PC-3 (cell line): ENCODE measurements around the gene MMP12.

Experiments
- EZH2 ChIP-seq: fragments of 300-600 bp; sonication (generic); IDR thresholded peaks from one replicate; pipeline ENCODE4 v1.6.1; 2017; ENCODE audit warnings: antibody characterized with exemption, mild to moderate bottlenecking, low read length; ENCODE audit not compliant: unreplicated experiment
- TF ChIP-seq, protein P1 (sequence below): fragments of 300-600 bp; sonication (generic); conservative IDR thresholded peaks from 2 replicates; pipeline ENCODE4 v1.5.1; 2017; ENCODE audit warnings: antibody characterized with exemption, low read depth, mild to moderate bottlenecking, low read length

DNA sequence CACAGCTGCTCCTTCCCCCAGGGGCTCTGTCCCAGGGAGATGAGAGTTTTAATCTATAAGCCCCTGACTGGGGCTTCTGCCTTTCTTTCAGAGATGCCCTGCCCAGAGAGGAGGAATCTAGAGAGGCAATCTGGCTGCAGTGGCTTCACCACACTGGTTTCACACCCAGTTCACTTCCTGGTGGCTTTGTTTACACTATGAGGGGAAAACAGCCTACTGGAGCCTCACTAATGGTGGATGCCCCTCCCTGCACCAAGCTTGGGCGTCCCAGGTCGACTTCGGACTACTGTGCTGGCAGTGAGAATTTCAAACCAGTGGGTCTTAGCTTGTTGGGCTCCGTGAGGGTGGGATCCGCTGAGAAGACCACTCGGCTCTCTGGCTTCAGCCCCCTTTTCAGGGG, 55.3 kb downstream of the MMP12 start:
- TF ChIP-seq, protein P1, sequence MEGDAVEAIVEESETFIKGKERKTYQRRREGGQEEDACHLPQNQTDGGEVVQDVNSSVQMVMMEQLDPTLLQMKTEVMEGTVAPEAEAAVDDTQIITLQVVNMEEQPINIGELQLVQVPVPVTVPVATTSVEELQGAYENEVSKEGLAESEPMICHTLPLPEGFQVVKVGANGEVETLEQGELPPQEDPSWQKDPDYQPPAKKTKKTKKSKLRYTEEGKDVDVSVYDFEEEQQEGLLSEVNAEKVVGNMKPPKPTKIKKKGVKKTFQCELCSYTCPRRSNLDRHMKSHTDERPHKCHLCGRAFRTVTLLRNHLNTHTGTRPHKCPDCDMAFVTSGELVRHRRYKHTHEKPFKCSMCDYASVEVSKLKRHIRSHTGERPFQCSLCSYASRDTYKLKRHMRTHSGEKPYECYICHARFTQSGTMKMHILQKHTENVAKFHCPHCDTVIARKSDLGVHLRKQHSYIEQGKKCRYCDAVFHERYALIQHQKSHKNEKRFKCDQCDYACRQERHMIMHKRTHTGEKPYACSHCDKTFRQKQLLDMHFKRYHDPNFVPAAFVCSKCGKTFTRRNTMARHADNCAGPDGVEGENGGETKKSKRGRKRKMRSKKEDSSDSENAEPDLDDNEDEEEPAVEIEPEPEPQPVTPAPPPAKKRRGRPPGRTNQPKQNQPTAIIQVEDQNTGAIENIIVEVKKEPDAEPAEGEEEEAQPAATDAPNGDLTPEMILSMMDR: no peak
- TF ChIP-seq EZH2: no peak
